H1 (cell line): ENCODE data around the gene MPPED1. TPM values are rescaled to one million over a fixed set of nuclear protein-coding genes. Genes with fewer than 3 reads are reported as not detected.
A peak's percentile ranks its signal among the peaks of the same experiment; 100 is the strongest.

Experiments used
- CTCF ChIA-PET: fragments of 300-600 bp; sonication (Branson Sonifier 250); formaldehyde crosslinking; loops from one replicate; lab custom pipeline; 2021; ENCODE audit not compliant: partially characterized antibody; lab: Charles Lee
- POLR2A ChIA-PET: fragments of 300-600 bp; sonication (Branson Sonifier 250); formaldehyde crosslinking; loops from one replicate; lab custom pipeline; 2021; ENCODE audit warnings: inconsistent platforms; ENCODE audit not compliant: partially characterized antibody; lab: Charles Lee
- DNase-seq, 2 experiments: peaks; one replicate each; pipeline versions ENCODE4 v3.0.0 to v3.0.0-alpha.2; 2010 to 2022; ENCODE audit warnings: low spot score in 2 of 2, low read depth in 1 of 2, mixed read lengths in 1 of 2
- FAIRE-seq: peaks from 2 replicates; lab custom pipeline; 2011; peaks lifted over from hg19 to GRCh38; lab: Jason Lieb, UNC
- H2AFZ ChIP-seq: 2 replicates; pipeline ENCODE4 v1.8.1; 2012; ENCODE audit warnings: low read length, inconsistent platforms
- H2AK5ac ChIP-seq: 2 replicates; pipeline ENCODE4 v1.6.1; 2013; ENCODE audit warnings: low read depth, low read length
- H2BK120ac ChIP-seq: replicated peaks from 2 replicates; pipeline ENCODE3; 2013; ENCODE audit warnings: low read depth, low read length, inconsistent platforms
- H2BK12ac ChIP-seq: 2 replicates; pipeline ENCODE4 v1.6.1; 2013; ENCODE audit warnings: low read depth, low read length
- H2BK15ac ChIP-seq: 2 replicates; pipeline ENCODE4 v1.6.1; 2013; ENCODE audit warnings: low read length
- H2BK20ac ChIP-seq: 2 replicates; pipeline ENCODE4 v1.6.1; 2013; ENCODE audit warnings: low read length
- H2BK5ac ChIP-seq: 2 replicates; pipeline ENCODE4 v1.6.1; 2013; ENCODE audit warnings: low read depth, low read length
- H3K14ac ChIP-seq: 2 replicates; pipeline ENCODE4 v1.6.1; 2013; ENCODE audit warnings: inconsistent platforms; ENCODE audit not compliant: insufficient read length
- H3K18ac ChIP-seq: 2 replicates; pipeline ENCODE4 v1.6.1; 2013; ENCODE audit warnings: low read length; ENCODE audit errors: extremely low read depth
- H3K23ac ChIP-seq: 2 replicates; pipeline ENCODE4 v1.6.1; 2013; ENCODE audit warnings: inconsistent platforms; ENCODE audit not compliant: insufficient read length
- H3K23me2 ChIP-seq: 2 replicates; pipeline ENCODE4 v1.6.1; 2013; ENCODE audit warnings: low read depth, low read length
- H3K27ac ChIP-seq: 2 replicates; pipeline ENCODE4 v1.6.1; 2011; ENCODE audit warnings: low read depth, low read length, inconsistent platforms
- H3K27me3 ChIP-seq, 4 experiments: replicated peaks in 1 of 4; 1 replicate in 1 of 4; 2 replicates in 3 of 4; pipeline versions ENCODE4 v1.6.1 to v1.8.1; 2011 to 2013; ENCODE audit warnings: low read length in 3 of 4, mild to moderate bottlenecking in 3 of 4, inconsistent platforms in 2 of 4, mixed read lengths in 2 of 4, moderate library complexity in 1 of 4; ENCODE audit not compliant: control insufficient read depth in 3 of 4, insufficient read depth in 3 of 4; ENCODE audit errors: extremely low read depth in 1 of 4
- H3K36me3 ChIP-seq, 4 experiments: 2 replicates each; pipeline versions ENCODE4 v1.6.1 to v1.8.1; 2011 to 2013; ENCODE audit warnings: mild to moderate bottlenecking in 4 of 4, low read length in 3 of 4, moderate library complexity in 2 of 4, control low read depth in 1 of 4, inconsistent platforms in 1 of 4; ENCODE audit not compliant: insufficient read depth in 4 of 4, control insufficient read depth in 2 of 4
- H3K4ac ChIP-seq: replicated peaks from 2 replicates; pipeline ENCODE3; 2013; ENCODE audit warnings: low read length, low read depth, mixed read lengths, inconsistent platforms; ENCODE audit not compliant: insufficient read length
- H3K4me1 ChIP-seq, 4 experiments: replicated peaks in 1 of 4; 1 replicate in 1 of 4; 2 replicates in 3 of 4; pipeline versions ENCODE4 v1.6.1 to v1.8.1; 2011 to 2013; ENCODE audit warnings: low read length in 3 of 4, inconsistent platforms in 2 of 4, mixed read lengths in 1 of 4; ENCODE audit not compliant: insufficient read depth in 4 of 4, control insufficient read depth in 3 of 4
- H3K4me2 ChIP-seq, 2 experiments: 2 replicates each; pipeline versions ENCODE4 v1.6.1 to v1.8.1; 2011 to 2013; ENCODE audit warnings: low read depth in 2 of 2, low read length in 2 of 2, control low read depth in 1 of 2, inconsistent platforms in 1 of 2, mild to moderate bottlenecking in 1 of 2; ENCODE audit not compliant: insufficient read depth in 1 of 2
- H3K4me3 ChIP-seq, 4 experiments: fragments of 200-600, 300-600 bp in 1 of 4; sonication (generic), shearing (Covaris generic), sonication (Bioruptor Twin) in 1 of 4; 2 replicates each; pipeline versions ENCODE4 v1.5.1 to v1.8.1; 2011 to 2016; ENCODE audit warnings: low read length in 4 of 4, low read depth in 3 of 4, control low read depth in 2 of 4, inconsistent platforms in 2 of 4, mild to moderate bottlenecking in 2 of 4, mixed read lengths in 1 of 4, moderate library complexity in 1 of 4; ENCODE audit not compliant: insufficient read depth in 2 of 4; ENCODE audit errors: extremely low read depth in 1 of 4
- H3K56ac ChIP-seq: replicated peaks from 2 replicates; pipeline ENCODE3; 2013; ENCODE audit warnings: low read depth, mild to moderate bottlenecking, mixed read lengths, low read length, inconsistent platforms; ENCODE audit not compliant: insufficient read length
- H3K79me1 ChIP-seq: 2 replicates; pipeline ENCODE4 v1.6.1; 2013; ENCODE audit warnings: low read depth, low read length, control low read depth
- H3K79me2 ChIP-seq, 2 experiments: 2 replicates each; pipeline versions ENCODE4 v1.6.1 to v1.8.1; 2012 to 2013; ENCODE audit warnings: low read length in 2 of 2, mild to moderate bottlenecking in 2 of 2, inconsistent platforms in 1 of 2; ENCODE audit not compliant: insufficient read depth in 2 of 2, control insufficient read depth in 1 of 2
- H3K9ac ChIP-seq, 4 experiments: replicated peaks in 1 of 4; 1 replicate in 1 of 4; 2 replicates in 3 of 4; pipeline versions ENCODE4 v1.6.1 to v1.8.1; 2011 to 2013; ENCODE audit warnings: low read depth in 3 of 4, low read length in 3 of 4, control low read depth in 2 of 4, mild to moderate bottlenecking in 2 of 4, moderate library complexity in 2 of 4, inconsistent platforms in 1 of 4; ENCODE audit errors: extremely low read depth in 1 of 4
- H3K9me3 ChIP-seq, 2 experiments: 2 replicates each; pipeline versions ENCODE4 v1.6.1 to v1.8.1; 2012 to 2013; ENCODE audit warnings: mild to moderate bottlenecking in 2 of 2, moderate library complexity in 2 of 2, control low read depth in 1 of 2, inconsistent platforms in 1 of 2, low read depth in 1 of 2, low read length in 1 of 2, mixed read lengths in 1 of 2; ENCODE audit not compliant: insufficient read depth in 2 of 2
- H4K20me1 ChIP-seq, 2 experiments: replicated peaks in 1 of 2; 2 replicates each; pipeline versions ENCODE3 to v1.8.1; 2011 to 2013; ENCODE audit warnings: inconsistent platforms in 2 of 2, low read length in 2 of 2, mild to moderate bottlenecking in 1 of 2; ENCODE audit not compliant: insufficient read depth in 2 of 2, control insufficient read depth in 1 of 2
- H4K5ac ChIP-seq: 2 replicates; pipeline ENCODE4 v1.6.1; 2013; ENCODE audit warnings: low read length, low read depth, mixed read lengths, inconsistent platforms; ENCODE audit not compliant: insufficient read length
- H4K8ac ChIP-seq: 2 replicates; pipeline ENCODE4 v1.8.0; 2013; ENCODE audit warnings: mild to moderate bottlenecking, moderate library complexity, low read length, inconsistent platforms; ENCODE audit not compliant: insufficient read depth; ENCODE audit errors: extremely low read depth
- H4K91ac ChIP-seq: replicated peaks from 2 replicates; pipeline ENCODE3; 2013; ENCODE audit warnings: low read length, mixed read lengths, inconsistent platforms; ENCODE audit not compliant: insufficient read length
- SP2 ChIP-seq: IDR thresholded peaks from 2 replicates; pipeline ENCODE4 v1.6.1; 2012; ENCODE audit warnings: mild to moderate bottlenecking, low read length, inconsistent platforms
- WGBS, 2 experiments: shearing (Covaris generic) in 1 of 2; methylation state at CpG; one replicate each; pipeline versions ENCODE4 v1.1.6 to v1.1.7; 2013 to 2015; ENCODE audit warnings: low lambda C conversion rate in 2 of 2, mixed read lengths in 2 of 2, inconsistent platforms in 1 of 2, low coverage in 1 of 2, missing lambda C conversion rate in 1 of 2; ENCODE audit not compliant: insufficient replicate concordance in 2 of 2, insufficient coverage in 1 of 2, insufficient read length in 1 of 2; ENCODE audit errors: extremely low coverage in 1 of 2, missing lambda C conversion rate in 1 of 2; 5-methylcytosine and 5-hydroxymethylcytosine counted together
- polyA plus RNA-seq, 7 experiments: library from polyadenylated mRNA; depleted of rRNA in 3 of 7; stranded (reverse) in 5 of 7; unstranded in 2 of 7; fragments of >200 nt in 5 of 7; fragments of 200-250 nt in 2 of 7; gene quantifications; 1 replicate in 5 of 7; 2 replicates in 1 of 7; 4 replicates in 1 of 7; pipeline versions ENCODE4 v1.2.1 to v1.2.3, GENCODE V29; 2011 to 2013; ENCODE audit warnings: missing spikeins in 2 of 7, mixed read lengths in 2 of 7
- total RNA-seq: library from RNA; stranded (reverse); fragmentation: NEBNext Ultra II Directional; extraction: Animal tissue kit (Norgen Biotek cat#: 25700); gene quantifications from 2 replicates; pipeline ENCODE4 v1.2.1, GENCODE V29; 2021

The MPPED1 gene
- total and polyA plus RNA-seq, 2 of the 8 experiments (the other 6 are each of a cell fraction or from before 2014, with no cell fraction given): 0.29 to 0.37 TPM

GRCh38 chr22:43475549-43476076 lies 63.8 kb downstream of the MPPED1 start:
- peak overlapping the region; percentile 23 for H4K91ac ChIP-seq
- no peaks in the 10 kb centered on the region; a peak in 1 of 7 replicates for H3K27me3 ChIP-seq
- H3K4me3 ChIP-seq: no peak overlapping the region
- no peak overlapping the region for H3K14ac ChIP-seq
- peak overlapping the region; percentile 91 for H3K56ac ChIP-seq
- no peak for TF ChIP-seq SP2
- no peak overlapping the region for H3K4ac ChIP-seq
- H4K20me1 ChIP-seq: peaks cover 0 to 4% of the 10 kb centered on the region in 2 experiments
- no peak overlapping the region for H4K5ac ChIP-seq
- H3K9ac ChIP-seq: no peak overlapping the region
- no peaks in the 10 kb centered on the region for H3K9me3 ChIP-seq
- H2AK5ac ChIP-seq: peak overlapping the region; percentile 97
- H2BK15ac ChIP-seq: no peak overlapping the region
- no peak overlapping the region for H3K18ac ChIP-seq
- no peak overlapping the region for H2BK12ac ChIP-seq
- no peak overlapping the region for H2BK5ac ChIP-seq
- H2AFZ ChIP-seq: no peak overlapping the region
- no peak overlapping the region for H3K4me2 ChIP-seq
- no peaks in the 10 kb centered on the region for H3K79me2 ChIP-seq
- ChIA-PET POLR2A (interaction anchor here (0.6 to 1.2 kb wide), 2 partner anchors 12 to 20 kb away, joined by 3 read pairs; no protein-coding TSS in a partner anchor), CTCF (interaction anchor here (0.5 to 1.8 kb wide), 12 partner anchors 8 to 354 kb away, joined by 3 to 7 read pairs (median 3); no protein-coding TSS in a partner anchor)
- FAIRE-seq: no peak
- no peak overlapping the region for H4K8ac ChIP-seq
- no peaks in the 10 kb centered on the region for H3K79me1 ChIP-seq
- peaks cover 8% of the 10 kb centered on the region; the same call in 1 of the 2 replicates for H3K23me2 ChIP-seq
- no peak overlapping the region for H3K23ac ChIP-seq
- DNase-seq: no peak
- no peak overlapping the region for H3K27ac ChIP-seq
- H3K36me3 ChIP-seq: no peaks in the 10 kb centered on the region
- 0 out of 7 replicates have a peak, but pooled peaks cover 0 to 2% (median 0%) of the 10 kb centered on the region in 4 experiments for H3K4me1 ChIP-seq
- H2BK20ac ChIP-seq: no peak overlapping the region
- 84% methylated on average over 3 of the region's 3 CpGs; no CpG with 5 or more reads in 1 of the 2 experiments for WGBS, 2 experiments
- no peak overlapping the region for H2BK120ac ChIP-seq
